ENCODE measurements around the gene RALGAPA2.

DNA sequence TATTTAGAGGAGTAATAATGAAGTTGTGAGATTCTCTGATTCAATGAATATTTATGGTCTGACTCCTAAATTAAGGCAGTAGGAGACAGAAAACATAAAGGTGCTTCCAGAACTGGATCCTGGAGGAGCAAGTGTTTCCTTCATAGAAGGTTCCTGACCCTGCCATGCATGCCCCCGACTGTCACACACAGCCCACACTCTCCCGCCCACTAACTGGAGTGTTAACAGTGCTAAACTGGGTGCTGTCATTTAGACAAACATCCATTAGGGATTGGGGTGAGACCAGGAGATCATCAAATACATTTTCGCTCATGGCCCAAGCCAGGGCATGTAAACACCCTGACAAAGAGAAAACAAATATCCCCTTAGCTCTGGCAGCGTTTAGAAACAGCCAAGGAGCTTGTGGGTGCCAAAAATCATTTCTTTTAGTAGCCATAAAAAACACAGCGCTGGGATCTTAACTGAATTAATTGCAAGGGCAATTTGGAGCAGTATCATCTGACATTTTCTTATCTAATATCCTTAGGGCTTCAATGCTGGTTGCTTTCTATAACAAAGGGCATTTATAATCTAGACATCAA lies 297.7 kb downstream of the RALGAPA2 start:
- TF ChIP-seq, protein P1, sequence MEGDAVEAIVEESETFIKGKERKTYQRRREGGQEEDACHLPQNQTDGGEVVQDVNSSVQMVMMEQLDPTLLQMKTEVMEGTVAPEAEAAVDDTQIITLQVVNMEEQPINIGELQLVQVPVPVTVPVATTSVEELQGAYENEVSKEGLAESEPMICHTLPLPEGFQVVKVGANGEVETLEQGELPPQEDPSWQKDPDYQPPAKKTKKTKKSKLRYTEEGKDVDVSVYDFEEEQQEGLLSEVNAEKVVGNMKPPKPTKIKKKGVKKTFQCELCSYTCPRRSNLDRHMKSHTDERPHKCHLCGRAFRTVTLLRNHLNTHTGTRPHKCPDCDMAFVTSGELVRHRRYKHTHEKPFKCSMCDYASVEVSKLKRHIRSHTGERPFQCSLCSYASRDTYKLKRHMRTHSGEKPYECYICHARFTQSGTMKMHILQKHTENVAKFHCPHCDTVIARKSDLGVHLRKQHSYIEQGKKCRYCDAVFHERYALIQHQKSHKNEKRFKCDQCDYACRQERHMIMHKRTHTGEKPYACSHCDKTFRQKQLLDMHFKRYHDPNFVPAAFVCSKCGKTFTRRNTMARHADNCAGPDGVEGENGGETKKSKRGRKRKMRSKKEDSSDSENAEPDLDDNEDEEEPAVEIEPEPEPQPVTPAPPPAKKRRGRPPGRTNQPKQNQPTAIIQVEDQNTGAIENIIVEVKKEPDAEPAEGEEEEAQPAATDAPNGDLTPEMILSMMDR (IDR thresholded peaks at IDR 0.05), result no peak
- TF ChIP-seq POLR2A (IDR thresholded peaks at IDR 0.05), result no peak

Measured in thyroid gland (tissue), 4 donors.